Loucy (cell line): ENCODE data around the gene ZSWIM4.

ENCODE experiments used
- H2AFZ ChIP-seq: fragments of 200-600 bp; sonication (generic); 2 replicates; pipeline ENCODE4 v1.6.0; 2016; ENCODE audit warnings: antibody characterized with exemption, mild to moderate bottlenecking, low read length, moderate library complexity
- H3F3A ChIP-seq: fragments of 200-600 bp; 2 replicates; pipeline ENCODE4 v1.6.0; 2016; ENCODE audit warnings: antibody characterized with exemption, low read depth, mild to moderate bottlenecking
- H3K27me3 ChIP-seq: fragments of 200-600 bp; sonication (generic); 2 replicates; pipeline ENCODE4 v1.6.1; 2014; ENCODE audit warnings: low read length, mild to moderate bottlenecking; ENCODE audit not compliant: insufficient read depth, poor library complexity, severe bottlenecking
- H3K36me3 ChIP-seq: fragments of 200-600 bp; sonication (generic); 2 replicates; pipeline ENCODE4 v1.6.1; 2016; ENCODE audit warnings: low read length; ENCODE audit not compliant: insufficient read depth
- H3K4me1 ChIP-seq: fragments of 200-600 bp; sonication (generic); 2 replicates; pipeline ENCODE4 v1.5.1; 2014; ENCODE audit warnings: low read length, mild to moderate bottlenecking; ENCODE audit not compliant: insufficient read depth, poor library complexity, severe bottlenecking
- H3K4me2 ChIP-seq: fragments of 200-600 bp; sonication (generic); 2 replicates; pipeline ENCODE4 v1.6.0; 2014; ENCODE audit warnings: antibody characterized with exemption, low read length, low read depth, mild to moderate bottlenecking; ENCODE audit not compliant: poor library complexity, severe bottlenecking
- H3K4me3 ChIP-seq: fragments of 200-600 bp; sonication (generic); 2 replicates; pipeline ENCODE4 v1.5.1; 2014; ENCODE audit warnings: low read length, mild to moderate bottlenecking, mixed read lengths; ENCODE audit not compliant: poor library complexity, severe bottlenecking
- H3K79me2 ChIP-seq: fragments of 200-600 bp; sonication (generic); 2 replicates; pipeline ENCODE4 v1.6.1; 2014; ENCODE audit warnings: low read length; ENCODE audit not compliant: insufficient read depth
- H3K9ac ChIP-seq: fragments of 200-600 bp; sonication (generic); 2 replicates; pipeline ENCODE4 v1.6.0; 2014; ENCODE audit warnings: mild to moderate bottlenecking, low read depth, low read length, moderate library complexity; ENCODE audit not compliant: poor library complexity, severe bottlenecking
- H3K9me2 ChIP-seq: fragments of 200-600 bp; sonication (generic); replicated peaks from 2 replicates; pipeline ENCODE4 v1.6.1; 2016; ENCODE audit warnings: low read depth, low read length, mixed read lengths
- H3K9me3 ChIP-seq: fragments of 200-600 bp; sonication (generic); 2 replicates; pipeline ENCODE4 v1.6.1; 2014; ENCODE audit warnings: mild to moderate bottlenecking, antibody characterized with exemption, low read length, low read depth; ENCODE audit not compliant: insufficient read depth
- H4K20me1 ChIP-seq: fragments of 200-600 bp; sonication (generic); 2 replicates; pipeline ENCODE4 v1.6.0; 2014; ENCODE audit warnings: antibody characterized with exemption, low read length, mild to moderate bottlenecking; ENCODE audit not compliant: insufficient read depth, poor library complexity, severe bottlenecking
- EZH2phosphoT487 ChIP-seq: fragments of 200-600 bp; IDR thresholded peaks from 2 replicates; pipeline ENCODE4 v1.6.1; 2018; ENCODE audit warnings: antibody characterized with exemption, mild to moderate bottlenecking, moderate library complexity, borderline replicate concordance
- TF ChIP-seq, protein P1 (sequence below): fragments of 200-600 bp; sonication (generic); conservative IDR thresholded peaks from 2 replicates; pipeline ENCODE4 v1.5.1; 2014; ENCODE audit warnings: mild to moderate bottlenecking, antibody characterized with exemption, low read length

The ZSWIM4 gene

DNA sequence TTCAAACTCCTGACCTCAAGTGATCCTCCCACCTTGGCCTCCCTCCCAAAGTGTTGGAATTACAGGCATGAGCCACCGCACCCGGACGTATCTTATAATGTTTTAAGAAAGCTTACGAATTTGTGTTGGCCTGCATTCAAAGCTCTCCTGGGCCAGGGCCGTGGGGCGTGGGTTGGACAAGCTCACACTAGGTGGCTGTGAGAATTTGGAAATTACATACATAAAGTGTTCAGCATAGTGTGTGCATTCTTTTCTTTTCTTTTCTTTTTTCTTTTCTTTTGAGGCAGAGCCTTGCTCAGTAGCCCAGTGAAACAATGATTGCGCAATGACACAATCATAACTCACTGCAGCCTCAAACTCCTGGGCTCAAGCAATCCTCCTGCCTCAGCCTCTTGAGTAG, 2.6 kb downstream of the ZSWIM4 start:
- peaks cover 19% of the 10 kb centered on the region for H3K4me1 ChIP-seq
- H3K27me3 ChIP-seq: no peaks in the 10 kb centered on the region
- H2AFZ ChIP-seq: no peak overlapping the region
- H3K4me2 ChIP-seq: no peak overlapping the region
- no peak overlapping the region for H3K4me3 ChIP-seq
- H3F3A ChIP-seq: no peaks in the 10 kb centered on the region
- no peaks in the 10 kb centered on the region for H3K9me3 ChIP-seq
- no peak overlapping the region for H3K9ac ChIP-seq
- no peaks in the 10 kb centered on the region for H4K20me1 ChIP-seq
- peaks cover 16% of the 10 kb centered on the region; the same call in 1 of the 2 replicates for H3K79me2 ChIP-seq
- H3K9me2 ChIP-seq: no peaks in the 10 kb centered on the region
- H3K36me3 ChIP-seq: no peaks in the 10 kb centered on the region
- TF ChIP-seq, protein P1, sequence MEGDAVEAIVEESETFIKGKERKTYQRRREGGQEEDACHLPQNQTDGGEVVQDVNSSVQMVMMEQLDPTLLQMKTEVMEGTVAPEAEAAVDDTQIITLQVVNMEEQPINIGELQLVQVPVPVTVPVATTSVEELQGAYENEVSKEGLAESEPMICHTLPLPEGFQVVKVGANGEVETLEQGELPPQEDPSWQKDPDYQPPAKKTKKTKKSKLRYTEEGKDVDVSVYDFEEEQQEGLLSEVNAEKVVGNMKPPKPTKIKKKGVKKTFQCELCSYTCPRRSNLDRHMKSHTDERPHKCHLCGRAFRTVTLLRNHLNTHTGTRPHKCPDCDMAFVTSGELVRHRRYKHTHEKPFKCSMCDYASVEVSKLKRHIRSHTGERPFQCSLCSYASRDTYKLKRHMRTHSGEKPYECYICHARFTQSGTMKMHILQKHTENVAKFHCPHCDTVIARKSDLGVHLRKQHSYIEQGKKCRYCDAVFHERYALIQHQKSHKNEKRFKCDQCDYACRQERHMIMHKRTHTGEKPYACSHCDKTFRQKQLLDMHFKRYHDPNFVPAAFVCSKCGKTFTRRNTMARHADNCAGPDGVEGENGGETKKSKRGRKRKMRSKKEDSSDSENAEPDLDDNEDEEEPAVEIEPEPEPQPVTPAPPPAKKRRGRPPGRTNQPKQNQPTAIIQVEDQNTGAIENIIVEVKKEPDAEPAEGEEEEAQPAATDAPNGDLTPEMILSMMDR: no peak
- no peak for TF ChIP-seq EZH2phosphoT487

DNA sequence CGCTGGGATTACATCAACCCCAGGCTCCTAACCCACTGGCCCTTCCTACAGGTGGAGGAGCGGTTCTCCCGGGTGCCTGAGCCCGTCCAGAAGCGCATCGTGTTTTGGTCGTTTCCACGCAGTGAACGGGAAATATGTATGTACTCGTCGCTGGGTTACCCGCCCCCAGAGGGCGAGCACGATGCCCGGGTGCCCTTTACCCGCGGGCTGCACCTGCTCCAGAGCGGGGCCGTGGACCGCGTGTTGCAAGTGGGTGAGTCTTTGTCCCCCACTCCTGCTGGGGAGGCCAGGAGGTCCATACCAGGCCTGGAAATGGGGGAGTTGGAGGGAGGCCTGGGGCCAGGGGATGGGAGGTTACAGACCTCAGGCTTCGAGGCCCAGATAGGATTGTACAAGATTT, 4.4 kb downstream of the ZSWIM4 start:
- Histone ChIP-seq H3K9me2 (no peaks in the 10 kb centered on the region), H3K79me2 (peaks cover 16% of the 10 kb centered on the region; the same call in 1 of the 2 replicates), H3F3A (no peaks in the 10 kb centered on the region), H3K4me3 (no peak overlapping the region), H3K9me3 (no peaks in the 10 kb centered on the region), H2AFZ (no peak overlapping the region), H3K4me1 (peaks cover 16% of the 10 kb centered on the region), H3K36me3 (no peaks in the 10 kb centered on the region), H3K9ac (no peak overlapping the region), H3K4me2 (no peak overlapping the region), H3K27me3 (no peaks in the 10 kb centered on the region), H4K20me1 (no peaks in the 10 kb centered on the region)
- TF ChIP-seq, protein P1: no peak
- TF ChIP-seq EZH2phosphoT487: no peak

DNA sequence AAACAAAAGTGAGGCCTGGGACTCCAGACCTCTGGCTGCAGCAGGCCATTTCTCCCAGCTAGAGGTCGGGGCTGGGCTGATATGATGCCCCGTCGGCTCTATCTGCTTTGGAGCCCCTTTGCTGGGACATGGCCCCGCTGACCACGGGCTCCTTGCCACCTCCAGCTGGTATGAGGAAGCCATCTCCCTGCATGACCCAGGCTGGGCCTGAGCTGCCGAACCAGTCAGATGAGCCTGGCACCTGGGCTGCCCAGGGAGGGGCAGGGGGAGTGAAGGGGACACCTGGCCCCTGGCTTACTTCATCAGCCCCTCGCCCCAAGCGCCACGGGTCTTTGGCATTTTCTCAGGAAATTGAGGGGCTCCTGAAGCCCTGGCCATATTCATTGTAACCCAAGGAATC, 7.8 kb downstream of the ZSWIM4 start:
- Histone ChIP-seq H3F3A (no peaks in the 10 kb centered on the region), H3K4me1 (no peaks in the 10 kb centered on the region), H3K79me2 (no peaks in the 10 kb centered on the region), H3K9me2 (no peaks in the 10 kb centered on the region), H2AFZ (no peak overlapping the region), H4K20me1 (no peaks in the 10 kb centered on the region), H3K9ac (no peak overlapping the region), H3K27me3 (no peaks in the 10 kb centered on the region), H3K9me3 (no peaks in the 10 kb centered on the region), H3K4me2 (no peak overlapping the region), H3K4me3 (no peak overlapping the region), H3K36me3 (no peaks in the 10 kb centered on the region; the same call in 1 of the 2 replicates)
- TF ChIP-seq, protein P1: no peak
- TF ChIP-seq EZH2phosphoT487: no peak
